GM19240 (cell line): Measurements from ENCODE around the gene PCOLCE2.
"Not testable (repeated sequence)": the region's sequence is repeated elsewhere in the genome, so short reads cannot be mapped to it uniquely, and the experiment has no call there.

ENCODE experiments used
- DNase-seq: peaks from one replicate; pipeline ENCODE4 v3.0.0; 2011; ENCODE audit warnings: low spot score; ENCODE audit not compliant: insufficient read length

The PCOLCE2 gene

DNA sequence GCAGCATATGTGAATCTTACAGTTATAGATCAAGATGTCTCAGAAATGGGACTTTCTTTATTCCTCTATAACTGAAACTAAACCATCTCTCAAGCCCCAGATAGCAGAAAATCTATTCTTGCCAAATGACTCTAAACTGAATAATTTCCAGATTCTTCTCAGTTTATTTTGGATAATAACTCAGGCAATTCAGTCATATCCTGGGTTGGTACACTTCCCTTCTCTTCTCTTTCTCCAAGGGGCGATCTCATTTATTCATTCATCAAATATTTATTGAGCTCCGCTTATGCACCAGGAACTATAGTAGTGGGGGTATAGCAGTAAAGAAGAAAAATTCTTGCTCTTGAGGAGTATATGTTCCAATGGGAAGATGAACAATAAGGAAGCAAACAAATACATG, 13.5 kb upstream of the PCOLCE2 start:
- DNase-seq, result no peak

DNA sequence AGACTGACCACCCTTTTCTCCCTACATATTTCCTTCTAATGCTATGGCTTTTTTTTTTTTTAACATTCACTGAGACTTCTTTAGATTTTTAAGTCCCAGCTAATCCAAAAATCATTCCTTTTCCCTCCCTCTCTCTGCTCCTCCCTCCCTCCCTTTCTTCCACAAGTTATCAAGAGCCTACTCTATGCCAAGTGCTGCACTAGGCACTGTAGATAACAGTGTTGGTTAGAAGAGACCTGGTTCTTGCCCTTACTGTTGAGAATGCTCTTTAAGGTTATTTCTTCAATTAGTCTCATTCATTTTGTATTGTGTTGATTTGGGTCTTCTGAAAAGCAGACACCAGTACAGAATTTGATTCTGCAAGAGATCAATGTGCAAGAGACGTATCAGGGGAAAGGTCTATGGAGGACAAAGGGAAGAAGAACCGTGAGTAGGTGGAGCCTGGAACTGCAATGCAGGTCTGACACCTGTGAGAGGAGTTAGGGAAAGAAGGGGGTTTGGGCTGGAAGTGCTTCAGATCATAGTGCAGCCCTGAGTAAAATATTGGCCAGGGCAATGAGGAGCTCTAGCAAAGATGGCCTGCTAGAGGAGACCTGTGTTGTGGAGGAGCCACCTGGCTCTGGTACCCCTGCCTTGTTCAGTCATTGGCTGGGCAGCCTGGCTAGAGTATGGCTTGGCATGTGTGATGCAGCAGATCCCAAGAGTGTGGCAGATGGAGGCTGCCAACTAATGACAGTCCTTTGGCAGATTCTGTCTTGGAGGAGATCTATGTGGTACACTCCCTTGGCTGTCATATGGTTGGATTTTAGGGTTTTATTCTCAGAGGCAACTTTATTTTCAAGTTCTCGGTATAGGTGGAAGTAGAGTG, 9.7 kb upstream of the PCOLCE2 start:
- no peak for DNase-seq

DNA sequence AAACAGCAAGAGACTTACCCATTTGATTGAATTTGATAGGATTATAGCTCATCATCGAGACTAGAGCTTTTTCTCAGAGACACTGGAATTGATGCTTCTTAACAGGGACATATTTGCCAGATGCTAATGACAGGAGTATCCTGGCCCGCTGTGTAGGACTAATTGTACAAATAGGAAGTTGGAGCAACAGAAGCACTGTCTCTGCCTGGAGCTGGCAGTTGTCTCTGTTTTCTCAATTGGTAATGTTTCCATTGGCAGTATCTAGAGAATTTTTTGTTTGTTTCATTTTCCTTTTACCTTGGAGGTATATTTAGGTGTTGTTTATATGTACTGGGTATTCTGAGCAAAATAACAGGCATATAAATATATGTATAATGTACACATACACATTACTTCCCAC, 8.9 kb upstream of the PCOLCE2 start:
- no peak for DNase-seq

DNA sequence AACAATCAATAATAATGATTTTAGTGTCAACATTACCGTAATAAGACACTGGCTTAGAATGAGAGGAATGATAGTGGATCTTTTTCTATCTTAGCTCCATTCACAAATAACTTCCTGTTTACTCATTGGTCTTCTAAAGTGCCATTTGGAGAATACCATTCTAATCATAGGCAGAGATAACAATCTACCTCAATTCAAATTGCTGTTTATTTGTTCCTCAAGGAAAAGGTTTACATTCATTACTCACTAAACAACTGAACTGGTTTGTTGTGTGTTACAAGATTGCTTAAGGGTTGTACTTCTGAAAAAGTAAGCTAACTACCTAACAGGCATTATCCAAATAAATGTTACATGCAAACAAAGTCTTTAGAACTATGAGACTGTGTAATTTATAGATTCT, 8.1 kb upstream of the PCOLCE2 start:
- DNase-seq, result no peak

DNA sequence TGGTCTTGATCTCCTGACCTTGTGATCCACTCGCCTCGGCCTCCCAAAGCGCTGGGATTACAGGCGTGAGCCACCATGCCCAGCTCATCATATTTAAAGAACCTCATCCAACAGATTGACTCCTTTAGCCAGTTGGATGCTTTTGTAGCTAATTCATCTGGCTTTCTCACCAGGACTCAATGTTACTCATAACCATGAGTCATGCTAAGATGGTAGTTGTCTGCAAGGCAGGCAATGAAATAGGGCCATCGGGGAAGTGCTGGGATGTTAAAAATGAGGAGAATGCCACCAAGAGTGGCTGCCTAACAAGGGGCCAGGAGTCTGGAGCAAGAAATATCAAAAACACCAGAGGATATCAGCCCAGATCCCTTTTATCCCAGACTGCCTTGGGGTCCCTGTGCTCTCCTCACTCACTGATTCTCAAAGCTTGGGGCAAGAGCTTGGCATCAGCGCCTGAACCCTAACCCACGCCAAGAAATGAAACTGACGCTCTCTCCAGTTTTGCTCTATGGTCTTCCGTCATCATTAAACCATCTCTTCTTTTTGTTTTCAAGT, 7.4 kb upstream of the PCOLCE2 start:
- DNase-seq, result no peak

DNA sequence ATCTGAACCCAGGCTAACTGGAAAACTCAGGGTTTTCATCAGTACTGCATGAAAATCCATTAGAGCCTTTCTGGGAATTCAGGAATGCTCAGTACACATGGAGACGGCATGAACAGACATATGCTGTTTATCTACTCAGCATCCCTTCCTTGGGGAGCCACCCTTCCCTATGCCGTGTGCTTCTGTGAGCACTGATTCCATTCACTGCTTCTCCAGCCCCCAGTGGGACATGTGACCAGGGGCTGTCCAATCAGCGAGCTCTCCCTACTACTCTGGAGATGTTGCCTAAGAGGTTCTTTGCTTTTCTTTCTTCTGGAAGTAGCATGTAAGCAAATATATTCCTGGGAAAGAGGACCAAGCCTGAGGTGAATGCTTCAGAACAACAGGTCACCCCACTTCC, 5.6 kb upstream of the PCOLCE2 start:
- no peak for DNase-seq

DNA sequence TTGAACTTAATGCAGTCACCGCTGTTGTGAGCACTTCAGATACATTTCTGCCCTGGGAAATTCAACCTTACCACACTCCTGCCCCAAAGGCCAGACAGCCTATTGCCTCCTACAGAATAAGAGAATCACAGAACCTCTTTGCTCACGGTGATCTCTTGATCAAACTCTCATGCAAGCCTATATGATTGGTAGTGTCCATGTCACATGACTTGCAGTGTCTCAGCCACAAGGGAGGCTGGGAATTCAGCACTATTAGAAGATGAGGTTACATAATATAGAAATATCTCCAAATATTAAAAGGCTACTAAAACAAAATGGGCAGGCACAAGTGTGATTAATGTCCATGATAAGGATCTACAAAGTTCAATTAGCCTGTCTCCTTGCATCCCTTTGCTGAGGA, 3.8 kb upstream of the PCOLCE2 start:
- DNase-seq, result no peak

DNA sequence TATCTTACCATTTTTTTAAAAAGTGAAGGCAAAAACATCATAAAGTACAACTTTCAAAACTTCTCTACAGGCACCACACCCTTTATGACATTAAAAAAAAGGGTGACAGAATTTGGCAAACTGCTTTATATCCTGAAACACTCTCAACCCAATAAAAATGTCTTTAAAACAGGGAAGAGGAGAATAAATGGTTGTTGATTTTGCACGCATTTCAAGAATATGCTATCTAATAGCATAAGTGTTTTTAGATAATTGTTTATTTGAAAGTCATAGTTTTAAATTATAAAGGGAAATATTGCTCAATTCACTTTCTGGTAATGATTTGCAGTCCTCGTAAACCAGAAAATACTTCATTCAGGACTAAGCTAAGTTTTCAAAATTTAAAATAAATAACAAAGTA, 1.7 kb upstream of the PCOLCE2 start:
- DNase-seq, result no peak

DNA sequence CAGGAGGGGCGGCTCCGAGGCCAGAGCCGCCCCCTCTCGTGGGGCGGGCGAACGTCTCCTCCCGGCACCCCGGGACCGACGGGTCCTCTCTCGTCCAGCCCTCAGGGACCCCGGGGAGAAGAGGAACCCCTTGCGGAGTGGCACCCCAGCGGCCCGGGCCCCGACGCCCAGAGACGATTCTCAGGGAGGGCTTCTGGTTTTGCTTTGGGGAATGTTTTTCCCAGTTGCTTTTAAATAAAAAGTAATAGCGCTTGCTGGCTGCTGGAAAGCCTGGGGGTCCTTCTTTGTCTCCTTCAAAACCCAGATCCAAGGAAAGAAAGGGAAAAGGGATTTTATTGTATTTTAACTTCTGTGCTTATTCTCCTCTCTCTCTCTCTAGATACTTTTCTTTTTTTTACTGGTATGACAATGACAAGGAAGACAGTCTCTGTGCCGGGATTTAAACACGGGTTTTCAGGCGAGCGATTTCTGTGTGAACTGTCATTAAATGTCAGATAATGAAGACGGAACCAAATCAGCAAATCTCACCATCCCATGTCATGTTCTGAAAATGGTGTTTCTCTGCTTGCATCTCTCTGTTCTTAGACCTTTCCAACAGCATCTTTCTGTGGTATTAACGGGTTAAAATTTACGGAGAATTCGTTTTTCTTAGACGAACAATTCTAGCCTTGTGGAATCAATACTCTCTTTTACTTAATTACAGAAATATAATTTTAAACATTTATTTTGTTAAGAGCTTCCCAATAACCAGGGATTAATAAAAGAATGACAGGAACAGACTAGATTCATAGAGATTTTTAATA, 530 bp upstream of the PCOLCE2 start:
- DNase-seq, result no peak

DNA sequence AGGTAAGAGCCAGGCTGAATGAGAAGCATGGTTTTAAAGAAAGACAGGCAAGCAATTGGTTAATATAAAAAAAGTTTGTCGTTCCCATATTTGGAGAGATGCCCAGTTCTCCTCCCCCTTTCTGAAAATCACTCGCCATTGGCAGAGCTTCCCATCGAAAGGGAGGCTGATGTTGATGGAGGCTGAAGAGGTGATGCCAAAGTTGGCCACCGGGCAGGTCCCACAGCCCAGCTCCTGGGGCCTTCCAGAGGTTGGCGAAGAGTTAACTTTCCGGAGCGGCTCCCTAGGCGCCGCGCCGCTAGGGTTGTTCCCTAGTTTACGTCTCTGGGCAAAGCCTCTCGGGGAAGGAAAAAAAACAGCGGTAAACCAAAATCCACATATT, 793 bp downstream of the PCOLCE2 start:
- DNase-seq, result no peak

DNA sequence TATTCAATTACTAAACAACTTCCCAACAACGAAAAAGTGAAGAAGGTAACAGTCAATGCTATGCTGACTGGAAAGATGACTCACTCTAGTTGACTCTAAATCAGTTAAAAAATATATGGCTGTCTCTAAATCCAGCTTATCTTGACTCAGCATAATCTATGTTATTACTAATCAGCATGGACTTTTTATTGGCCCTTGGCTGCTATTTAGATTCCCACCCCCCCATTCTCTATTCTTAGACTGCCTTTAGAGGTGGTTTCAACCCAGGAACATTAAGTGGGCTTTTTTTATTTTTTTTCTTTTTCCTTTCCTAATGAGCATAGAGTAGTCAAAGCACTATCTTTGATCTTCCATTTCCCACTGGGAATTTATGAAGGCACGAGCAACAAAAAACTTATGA, 1.9 kb downstream of the PCOLCE2 start:
- DNase-seq, result no peak

DNA sequence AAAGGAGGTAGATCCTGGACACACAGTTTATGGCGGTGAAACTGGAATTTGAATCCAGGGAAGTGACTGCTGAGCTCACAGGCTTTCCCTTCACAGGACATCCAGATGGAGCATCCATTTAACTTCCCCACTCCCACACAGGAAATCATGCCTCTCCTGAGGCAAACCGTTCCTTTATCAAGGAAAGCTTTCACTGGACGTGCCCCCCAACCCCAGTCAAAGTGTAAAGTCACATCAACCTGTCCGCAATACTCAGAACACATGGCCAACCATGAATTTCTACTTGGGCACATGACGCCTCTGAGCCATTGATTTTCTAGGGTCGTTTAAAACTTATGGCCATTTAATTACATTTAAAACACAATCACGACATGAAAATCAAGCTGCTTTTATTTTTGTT, 2.9 kb downstream of the PCOLCE2 start:
- no peak for DNase-seq

DNA sequence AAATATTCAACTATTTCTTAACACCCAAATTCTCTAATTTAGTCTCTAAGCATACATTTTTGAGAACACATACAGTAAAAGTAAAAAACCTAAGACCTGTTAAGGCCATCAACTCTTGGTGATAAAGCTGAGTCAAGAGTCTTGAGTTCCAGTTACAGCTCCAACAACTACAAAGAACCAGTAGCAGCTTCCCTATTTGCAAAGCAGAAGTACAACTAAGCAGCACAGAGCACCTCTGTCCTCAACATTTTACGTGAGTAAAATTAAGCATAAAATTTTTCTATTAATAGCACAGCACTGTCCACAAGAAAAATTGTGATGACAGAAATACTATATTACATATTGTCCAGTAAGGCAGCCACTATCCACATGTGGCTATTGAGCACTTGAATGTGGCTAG, 4.4 kb downstream of the PCOLCE2 start:
- no peak for DNase-seq

DNA sequence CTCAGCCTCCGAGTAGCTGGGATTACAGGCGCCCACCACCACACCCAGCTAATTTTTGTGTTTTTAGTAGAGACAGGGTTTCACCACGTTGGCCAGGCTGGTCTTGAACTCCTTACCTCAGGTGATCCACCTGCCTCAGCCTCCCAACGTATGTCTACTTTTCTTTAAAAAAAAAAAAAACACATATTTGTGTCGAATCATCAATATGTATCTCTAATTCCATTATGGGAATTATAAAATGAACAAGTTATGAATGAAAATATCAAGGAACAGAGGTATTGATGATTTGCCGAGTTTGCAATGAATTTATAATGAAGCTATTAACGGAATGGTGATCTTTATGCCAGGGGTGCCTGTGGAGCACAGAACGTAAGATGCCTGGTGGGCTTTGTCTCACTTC, 5.3 kb downstream of the PCOLCE2 start:
- DNase-seq, result not testable (repeated sequence)

DNA sequence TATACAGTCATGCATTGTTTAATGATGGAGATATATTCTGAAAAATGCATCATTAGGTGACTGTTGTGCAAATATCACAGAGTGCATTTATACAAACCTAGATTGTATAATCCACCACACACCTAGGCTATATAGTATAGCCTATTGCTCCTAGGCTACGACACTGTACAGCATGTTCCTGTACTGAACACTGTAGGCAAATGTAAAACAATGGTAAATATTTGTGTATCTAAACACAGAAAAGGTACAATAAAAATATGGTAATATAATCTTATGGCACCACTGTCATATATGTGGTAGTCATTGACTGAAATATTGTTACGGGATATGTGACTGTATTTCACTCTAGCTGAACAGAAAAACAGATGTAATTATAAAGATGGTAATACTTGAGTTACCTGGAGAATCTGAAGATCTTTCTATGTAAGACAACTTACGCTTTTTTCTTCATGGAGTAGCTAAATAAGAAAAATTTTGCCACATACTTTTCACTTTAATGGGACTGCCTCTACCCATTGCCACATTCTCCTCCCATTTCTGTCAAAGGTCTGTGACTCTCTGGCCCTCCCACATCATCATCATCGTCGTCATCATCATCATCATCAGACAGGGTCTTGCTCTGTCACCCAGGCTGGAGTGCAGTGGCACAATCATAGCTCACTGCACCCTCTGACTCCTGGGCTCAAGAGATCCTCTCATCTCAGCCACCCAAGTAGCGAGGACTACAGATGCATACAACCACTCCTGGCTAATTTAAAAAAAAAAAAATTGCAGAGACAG, 7.2 kb downstream of the PCOLCE2 start:
- no peak for DNase-seq

DNA sequence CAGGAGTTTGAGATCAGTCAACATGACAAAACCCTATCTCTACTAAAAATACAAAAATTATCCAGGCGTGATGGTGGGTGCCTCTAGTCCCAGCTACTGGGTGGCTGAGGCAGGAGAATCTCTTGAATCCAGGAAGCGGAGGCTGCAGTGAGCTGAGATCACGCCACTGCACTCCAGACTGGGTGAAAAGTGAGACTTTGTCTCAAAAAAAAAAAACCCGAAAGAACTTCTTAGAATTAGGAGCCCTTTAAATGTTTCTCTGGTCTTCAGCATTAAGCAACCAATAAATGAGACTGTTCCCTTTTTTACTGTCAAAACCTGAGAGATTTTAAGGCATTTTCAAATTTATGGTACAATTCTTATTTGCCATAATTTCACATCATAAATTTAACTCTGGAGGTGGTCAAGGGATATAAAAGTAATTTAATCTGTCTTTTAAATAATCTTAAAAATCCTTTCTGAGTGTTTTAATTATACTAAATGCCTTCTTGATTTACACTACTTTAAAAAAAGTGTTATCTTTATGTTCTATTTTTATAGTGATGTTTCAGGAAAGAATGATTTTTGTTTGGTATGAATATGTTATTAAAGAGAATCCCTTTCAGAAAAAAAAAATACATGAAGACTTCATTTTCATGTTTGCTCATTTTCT, 10.1 kb downstream of the PCOLCE2 start:
- no peak for DNase-seq

DNA sequence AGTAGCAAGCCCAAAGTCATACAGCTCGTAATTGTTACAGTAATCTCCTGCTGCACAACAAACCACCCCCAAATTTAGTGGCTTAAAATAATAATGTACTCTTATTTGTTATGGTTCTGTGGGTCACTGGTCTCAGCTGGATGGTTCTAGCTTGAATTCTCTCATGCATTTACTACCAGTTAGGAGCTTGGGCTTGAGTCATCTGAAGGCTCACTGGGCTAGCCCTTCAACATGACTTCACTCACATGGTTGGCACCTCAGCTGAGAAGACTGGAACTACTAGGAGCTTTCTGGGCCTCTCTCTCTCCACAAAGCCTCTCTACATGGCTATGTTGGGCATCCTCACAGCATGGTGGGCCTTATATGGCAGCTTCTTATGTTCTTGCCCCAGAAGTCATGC, 12.5 kb downstream of the PCOLCE2 start:
- DNase-seq, result no peak

DNA sequence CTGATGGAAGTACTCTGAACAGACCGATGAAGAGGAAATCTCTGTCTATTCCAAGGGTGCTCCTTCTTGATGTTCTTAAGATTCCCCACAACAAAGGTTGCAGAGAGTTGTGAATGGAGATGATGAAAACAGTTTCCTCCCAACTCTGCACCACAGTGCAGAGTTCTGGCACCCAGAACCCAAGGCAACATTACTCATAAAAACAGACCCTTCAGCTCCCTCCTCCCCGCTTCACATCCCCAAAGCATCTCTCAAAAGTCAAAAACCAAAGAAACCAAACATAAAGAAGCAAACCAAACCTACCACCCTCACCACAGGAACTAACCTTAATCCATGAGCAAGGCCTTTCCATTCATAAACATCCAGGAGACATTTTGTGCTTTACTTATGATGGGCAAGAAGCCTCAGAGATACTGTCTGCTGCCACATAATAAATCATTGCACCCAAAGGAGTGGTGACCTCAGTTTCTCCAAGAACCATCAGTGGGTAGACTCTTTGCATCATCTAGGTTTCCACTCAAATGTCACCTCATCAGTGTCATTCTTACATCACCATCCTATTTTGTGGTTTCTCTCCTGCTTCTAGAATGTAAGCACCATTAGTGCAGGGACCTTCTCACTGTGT, 13.2 kb downstream of the PCOLCE2 start:
- DNase-seq, result no peak

DNA sequence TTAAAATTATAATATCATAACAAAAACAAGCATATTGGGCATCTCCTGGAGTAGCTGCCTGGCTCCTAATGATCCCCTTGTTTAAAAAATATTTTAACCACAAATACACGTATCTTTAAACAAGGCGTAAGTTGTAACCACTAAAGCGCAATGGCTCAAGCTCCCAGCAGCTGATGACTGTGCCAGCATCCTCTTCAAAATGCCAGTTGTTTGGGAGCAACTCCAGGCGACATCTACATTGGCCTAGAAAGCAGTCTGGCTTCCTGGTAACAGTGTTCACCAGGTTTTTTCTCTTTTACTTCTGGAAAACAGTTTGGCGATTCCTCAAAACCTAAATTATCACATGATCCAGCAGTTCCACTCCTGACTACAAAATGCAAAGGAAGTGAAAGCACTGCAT, 13.8 kb downstream of the PCOLCE2 start:
- DNase-seq, result no peak

DNA sequence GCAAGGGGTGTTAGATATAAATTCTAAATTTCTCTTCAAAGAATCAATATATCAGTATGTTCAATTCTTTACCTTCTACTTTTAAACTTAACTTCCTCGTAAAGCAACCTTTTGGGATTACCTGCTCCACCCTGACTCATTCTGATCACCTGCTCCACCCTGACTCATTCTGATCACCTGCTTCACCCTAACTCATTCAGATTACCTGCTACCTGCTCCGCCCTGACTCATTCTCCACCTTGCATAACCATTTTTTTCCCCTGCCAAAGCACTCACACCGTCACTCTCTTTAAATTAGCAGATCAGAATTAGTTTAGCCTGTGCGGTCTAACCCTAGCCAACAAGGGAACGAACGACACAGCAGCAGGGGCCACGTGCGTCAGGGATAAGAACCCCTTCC, 20.5 kb downstream of the PCOLCE2 start:
- DNase-seq, result not testable (repeated sequence)
